HG02678 (cell line): Measurements from ENCODE around the gene KXD1.
"Not testable (repeated sequence)": the region's sequence is repeated elsewhere in the genome, so short reads cannot be mapped to it uniquely, and the experiment has no call there.

ENCODE experiments used
- ATAC-seq: cut with Tn5 transposase; IDR thresholded peaks from one replicate; pipeline ENCODE4 v1.9.1; 2021; ENCODE audit warnings: mild to moderate bottlenecking, moderate library complexity; ENCODE audit not compliant: unreplicated experiment

The KXD1 gene

DNA sequence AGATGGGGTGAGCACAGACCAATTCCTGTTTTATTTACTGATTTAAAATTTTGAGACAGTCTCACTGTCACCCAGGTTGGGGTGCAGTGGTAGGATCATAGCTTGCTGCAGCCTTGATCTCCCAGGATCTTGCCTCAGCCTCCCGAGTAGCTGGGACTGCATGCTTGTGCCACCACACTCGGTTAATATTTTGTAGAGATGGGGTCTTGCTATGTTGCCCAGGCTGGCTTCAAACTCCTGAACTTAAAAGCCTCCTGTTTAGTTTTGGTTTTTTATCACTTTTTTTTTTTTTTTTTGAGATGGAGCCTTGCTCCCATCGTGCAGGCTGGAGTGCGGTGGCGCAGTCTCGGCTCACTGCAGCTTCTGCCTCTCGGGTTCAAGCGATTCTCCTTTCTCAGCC is 18.7 kb downstream of the KXD1 start:
- no peak for ATAC-seq

DNA sequence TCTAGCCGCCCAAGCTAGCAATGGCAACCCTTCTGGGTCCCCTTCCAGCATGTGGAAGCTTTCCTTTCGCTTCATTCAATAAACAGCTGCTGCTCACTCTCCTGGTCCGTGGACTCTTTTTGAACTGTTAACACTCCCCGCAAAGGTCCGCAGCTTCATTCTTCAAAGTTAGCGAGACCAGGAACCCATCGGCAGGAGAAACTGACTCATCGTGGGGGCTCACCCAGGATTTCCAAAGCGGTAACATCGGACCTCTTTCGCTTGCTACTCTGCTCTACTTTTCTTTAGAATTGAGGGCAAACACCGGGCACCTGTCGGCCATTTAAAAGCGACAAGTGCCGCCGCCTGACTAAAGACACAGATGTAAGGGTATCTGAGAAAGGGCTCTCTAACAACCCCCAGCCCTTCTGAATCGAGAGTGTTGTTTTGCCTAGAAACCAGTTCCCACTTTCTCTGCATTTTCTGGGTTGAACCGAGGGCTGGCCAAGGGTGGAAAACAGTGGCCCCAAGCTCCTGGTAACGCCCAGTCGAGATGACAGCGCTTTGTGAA is 19.8 kb downstream of the KXD1 start:
- no peak for ATAC-seq

DNA sequence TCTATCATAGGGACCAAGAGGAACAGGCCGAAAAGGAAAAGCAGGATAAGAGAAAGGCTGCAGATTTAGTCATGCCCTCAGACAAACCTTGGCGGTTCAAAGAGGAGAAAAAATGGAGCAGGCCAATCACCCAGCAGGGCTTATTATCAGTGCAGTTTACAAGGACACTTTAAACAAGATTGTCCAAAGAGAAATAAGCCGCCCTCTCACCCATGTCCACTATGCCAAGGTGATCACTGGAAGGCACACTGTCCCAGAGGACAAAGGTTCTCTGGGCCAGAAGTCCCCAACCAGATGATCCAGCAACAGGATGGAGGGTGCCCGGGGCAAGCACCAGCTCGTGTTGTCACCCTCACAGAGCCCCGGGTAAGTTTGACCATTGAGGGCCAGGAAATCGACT is 22.6 kb downstream of the KXD1 start:
- no peak for ATAC-seq

DNA sequence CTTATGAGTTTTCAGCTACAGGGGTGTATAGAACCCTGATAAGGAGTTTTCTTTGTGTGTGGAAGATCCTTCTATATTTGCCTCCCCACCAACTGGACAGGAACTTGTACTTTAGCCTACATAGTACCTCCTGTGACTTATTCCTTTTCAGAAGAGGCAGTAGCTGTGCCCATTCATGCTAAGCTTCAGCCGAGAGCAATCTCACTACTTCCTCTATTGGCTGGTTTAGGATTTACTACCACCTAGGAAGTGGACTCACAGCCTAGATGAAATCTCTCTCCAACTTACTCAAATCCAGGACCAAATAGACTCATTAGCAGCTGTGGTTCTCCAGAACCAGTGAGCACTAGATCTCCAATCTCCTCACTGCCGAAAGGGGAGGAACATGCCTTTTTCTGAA is 28.6 kb downstream of the KXD1 start:
- no peak for ATAC-seq

DNA sequence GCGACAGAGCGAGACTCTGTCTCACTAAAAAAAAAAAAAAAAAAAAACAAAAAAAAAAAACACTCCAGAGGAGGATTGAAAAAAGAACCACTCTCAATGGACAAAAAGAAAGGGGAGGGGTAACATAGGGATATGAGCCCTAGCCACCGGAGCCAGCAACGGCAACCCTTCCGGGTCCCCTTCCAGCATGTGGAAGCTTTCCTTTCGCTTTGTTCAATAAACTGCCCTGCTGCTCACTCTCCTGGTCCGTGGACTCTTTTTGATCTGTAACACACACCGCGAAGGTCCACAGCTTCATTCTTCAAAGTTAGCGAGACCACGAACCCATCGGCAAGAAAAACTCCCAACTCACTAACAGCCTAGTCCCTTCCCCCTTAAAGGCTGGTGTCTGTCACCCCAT is 29.9 kb downstream of the KXD1 start:
- no peak for ATAC-seq

DNA sequence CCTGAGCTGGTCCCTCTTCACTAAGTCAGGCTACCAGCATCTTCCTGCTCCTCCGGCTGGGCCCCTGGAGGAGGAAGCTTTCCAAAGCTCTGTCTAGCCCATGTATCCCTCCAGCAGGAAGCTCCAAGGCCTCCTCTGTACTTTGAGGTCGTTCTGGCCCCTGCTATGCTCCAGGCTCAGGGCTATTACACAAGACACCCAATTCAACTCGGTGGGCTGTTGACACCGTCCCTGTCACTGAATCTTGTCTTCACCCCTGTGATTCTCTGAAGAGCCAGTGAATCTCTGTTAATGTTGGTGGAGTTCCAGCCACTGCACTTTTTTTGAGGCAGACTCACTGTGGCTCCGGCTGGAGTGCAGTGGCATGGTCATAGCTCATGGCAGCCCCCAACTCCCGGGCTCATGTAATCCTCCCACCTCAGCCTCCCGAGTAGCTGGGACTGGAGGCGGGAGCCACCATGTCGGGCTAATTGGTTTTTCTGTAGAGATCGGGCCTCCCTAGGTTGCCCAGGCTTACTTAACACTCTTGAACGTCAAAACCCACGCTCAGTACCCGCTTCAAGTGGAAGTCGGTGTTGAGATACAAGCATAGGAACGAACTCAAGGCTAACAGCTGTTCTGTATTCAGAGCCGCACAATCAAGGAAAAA is 30.4 kb downstream of the KXD1 start:
- no peak for ATAC-seq

DNA sequence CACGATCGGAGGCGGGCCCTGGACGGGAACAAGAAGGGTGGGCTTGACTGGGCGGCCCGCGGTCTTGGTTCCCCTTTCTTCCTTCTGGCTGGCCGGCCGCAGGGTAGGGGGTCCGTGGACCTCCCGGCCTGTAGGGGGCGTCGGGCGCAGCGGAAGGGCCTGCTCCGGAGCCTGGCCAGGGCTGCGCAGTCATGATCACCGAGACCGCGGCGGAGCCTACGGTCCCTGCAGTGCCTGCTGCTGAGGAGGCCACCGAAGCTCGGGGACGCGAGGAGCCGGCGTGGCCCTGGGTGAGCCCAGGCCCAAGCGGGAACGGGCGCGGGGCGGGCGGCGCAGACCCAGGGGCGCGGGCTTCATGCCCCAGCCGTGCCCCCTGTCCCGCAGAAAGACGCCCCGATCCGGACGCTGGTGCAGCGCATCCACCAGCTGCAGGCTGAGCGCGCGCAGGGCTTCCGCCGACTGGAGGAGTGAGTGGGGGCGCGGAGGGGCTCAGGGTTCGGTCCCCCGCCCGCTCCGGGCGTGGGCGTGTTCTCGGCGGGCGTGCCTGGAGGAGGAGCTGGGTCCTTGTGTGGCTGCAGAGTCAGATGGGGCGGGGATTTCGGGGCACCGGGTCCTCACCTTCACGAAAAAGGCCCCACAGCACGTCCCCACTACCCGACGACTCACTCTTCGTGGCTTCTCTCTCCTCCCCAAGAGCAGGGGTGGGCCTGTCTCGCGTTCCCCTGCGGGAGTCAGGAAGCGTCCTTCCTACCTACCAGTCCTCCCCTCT is 31.1 kb downstream of the KXD1 start, which contains the start of gene REX1BD:
Gene REX1BD (plus strand): TSS at position 188 of the 769 bp plus-strand sequence. CDS start 4 bp downstream, at position 192.
- peak; percentile 82 for ATAC-seq

DNA sequence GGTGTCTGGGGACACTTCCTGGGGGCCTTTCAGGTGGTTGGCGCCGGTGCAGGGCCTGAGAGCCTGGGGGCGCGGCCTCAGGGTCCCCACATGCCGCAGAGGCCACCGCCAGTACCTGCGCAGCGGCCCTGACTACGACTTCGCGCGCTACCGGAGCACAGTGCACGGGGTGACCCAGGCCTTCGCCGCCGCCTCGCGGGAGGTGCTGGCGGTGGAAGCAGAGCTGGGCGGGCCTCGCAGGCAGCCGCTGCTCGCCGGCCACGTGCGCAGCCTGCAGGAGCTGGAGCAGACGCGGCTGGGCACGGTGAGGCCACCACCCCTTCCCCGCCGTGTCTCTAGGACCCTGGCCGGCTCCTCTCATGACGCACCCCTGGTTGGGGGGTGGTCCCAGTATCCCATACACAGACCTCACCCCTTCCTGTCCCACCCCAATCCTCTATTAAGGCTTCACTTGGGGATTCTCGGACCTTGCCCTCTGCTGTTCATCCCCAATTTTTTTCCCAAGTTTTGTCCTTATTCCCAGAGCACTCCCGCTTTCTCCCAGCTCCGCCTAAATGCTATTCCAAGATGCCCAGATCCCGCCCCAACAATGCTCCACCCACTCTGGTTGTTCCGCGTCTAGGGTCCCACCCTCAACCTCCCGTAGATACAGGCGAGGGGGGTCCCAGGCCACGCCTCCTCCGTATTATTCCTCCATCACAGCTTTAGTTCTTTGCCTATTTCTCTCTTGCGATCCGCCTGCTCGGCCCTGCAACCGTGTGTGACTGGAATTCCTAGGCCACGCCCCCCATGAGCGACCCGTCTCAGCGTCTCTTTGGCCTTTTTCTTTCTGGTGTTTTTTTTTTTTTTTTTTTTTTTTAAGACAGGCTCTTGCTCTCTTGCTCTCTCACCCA is 32.0 kb downstream of the KXD1 start:
- ATAC-seq = peak; percentile 28

DNA sequence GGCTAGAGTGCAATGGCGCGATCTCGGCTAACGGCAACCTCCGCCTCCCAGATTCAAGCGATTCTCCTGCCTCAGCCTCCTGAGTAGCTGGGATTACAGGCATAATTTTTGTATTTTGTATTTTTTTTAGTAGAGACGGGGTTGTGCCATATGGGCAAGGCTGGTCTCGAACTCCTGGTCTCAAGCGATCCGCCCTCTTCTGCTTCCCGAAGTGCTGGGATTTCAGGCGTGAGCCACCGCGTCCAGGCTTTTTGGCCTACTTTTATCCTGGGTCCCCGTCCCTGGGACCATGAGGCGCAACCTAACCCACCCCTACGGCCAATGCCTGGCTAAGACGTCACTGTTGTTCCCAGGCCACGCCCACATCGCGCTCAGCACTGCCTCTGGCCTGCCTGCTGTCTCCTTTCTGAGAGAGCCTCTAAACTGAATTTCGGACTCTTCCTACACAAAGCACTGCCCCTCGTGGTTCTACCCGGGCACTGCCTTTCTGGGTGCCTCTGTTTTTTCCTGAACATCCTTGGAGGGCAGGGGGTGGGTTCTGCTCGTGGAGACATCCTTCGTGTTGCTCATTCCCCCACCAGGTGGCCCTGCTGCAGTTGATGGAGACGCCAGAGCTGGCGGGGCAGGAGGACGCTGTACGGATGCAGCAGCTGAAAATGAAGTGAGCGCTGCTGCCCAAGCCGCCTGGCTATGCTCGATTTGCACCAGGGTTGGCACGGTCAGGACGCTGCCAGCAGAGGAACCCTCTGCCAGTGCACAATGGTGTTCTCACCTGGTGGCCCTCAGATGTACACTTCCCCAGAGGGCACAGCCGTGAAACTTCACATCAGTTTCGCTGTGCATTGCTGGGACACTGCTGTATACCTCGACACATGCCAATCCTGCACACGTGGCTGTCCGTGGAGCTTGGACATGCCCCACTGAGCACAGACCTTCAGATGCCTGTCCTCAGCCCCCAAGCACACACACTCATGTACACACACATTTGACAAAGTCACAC is 32.9 kb downstream of the KXD1 start:
- no peak for ATAC-seq

DNA sequence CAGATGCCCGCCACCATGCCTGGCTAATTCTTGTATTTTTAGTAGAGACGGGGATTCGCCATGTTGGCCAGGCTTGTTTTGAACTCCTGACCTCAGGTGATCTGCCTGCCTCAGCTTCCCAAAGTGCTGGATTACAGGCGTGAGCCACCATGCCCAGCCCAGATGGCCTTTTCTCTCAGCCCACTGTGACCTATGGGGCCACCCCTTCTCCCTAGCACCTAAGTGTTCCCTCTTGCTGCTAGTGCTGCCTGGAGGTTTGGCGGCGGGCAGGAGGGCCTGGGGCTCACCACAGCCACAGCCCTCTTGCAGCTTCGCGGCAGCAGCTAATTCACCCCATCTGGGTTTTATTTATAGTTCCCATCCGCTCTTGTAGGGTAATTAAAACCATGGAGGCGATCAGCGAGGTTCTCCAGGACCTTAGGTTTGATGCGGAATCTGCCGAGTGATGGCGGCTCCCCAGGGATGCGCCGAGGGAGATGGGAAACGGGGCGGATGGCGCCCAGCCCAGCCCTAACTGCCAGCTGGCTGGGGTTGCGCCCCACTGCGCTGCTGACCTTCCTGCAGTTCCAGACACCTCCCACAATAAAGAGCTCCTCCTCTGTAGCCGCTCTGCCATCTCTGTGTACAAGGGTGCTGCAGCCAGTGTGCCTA is 34.2 kb downstream of the KXD1 start:
- ATAC-seq = no peak

DNA sequence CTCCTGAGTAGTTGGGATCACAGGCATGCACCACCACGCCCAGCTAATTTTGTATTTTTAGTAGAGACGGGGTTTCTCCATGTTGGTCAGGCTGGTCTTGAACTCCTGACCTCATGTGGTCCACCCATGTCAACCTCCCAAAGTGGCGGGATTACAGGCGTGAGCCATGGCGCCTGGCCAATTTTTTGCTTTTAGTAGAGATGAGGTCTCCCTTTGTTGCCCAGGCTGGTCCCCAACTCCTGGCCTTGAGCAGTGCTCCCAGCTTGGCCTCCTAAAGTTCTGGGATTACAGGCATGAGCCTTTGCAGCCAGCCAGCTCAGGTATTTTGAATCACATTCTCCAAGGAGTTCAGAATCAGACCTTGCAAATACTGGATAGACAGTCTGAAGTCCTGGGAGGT is 35.1 kb downstream of the KXD1 start:
- not testable (repeated sequence) for ATAC-seq

DNA sequence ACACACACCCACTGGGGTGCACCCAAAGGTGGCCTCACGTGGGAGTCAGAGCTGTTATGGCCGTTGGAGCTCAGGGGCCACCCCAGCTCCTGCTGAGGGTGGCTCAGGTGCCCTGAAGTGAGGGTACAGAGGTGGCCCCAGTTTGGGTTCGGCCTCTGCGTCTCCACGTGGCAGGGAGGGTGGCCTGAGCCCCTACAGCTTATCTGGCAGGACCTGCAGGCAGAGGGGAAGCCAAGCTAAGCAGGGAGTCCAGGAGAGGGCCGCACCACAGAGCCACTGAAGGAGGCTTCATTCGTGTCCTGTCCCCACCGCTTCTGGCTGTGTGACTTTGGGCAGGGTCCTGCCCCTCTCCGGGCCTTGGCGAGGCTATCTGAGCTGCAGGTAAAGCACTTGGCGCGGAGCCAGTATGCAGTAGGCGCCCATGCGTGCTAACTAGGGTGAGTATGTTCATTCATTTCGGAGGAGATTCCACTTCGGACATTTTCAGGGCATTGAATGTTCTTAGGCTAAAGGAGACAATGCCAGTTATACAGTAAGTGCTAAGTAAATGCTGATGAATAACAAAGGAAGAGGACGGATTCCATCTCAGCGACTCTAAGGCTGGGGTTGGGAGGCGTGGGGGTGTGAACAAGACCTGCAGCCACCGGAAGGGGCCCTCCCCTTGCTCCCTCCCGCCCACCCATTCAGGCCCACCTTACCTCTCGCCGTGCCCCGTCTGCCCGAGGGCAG is 35.9 kb downstream of the KXD1 start:
- ATAC-seq = no peak

DNA sequence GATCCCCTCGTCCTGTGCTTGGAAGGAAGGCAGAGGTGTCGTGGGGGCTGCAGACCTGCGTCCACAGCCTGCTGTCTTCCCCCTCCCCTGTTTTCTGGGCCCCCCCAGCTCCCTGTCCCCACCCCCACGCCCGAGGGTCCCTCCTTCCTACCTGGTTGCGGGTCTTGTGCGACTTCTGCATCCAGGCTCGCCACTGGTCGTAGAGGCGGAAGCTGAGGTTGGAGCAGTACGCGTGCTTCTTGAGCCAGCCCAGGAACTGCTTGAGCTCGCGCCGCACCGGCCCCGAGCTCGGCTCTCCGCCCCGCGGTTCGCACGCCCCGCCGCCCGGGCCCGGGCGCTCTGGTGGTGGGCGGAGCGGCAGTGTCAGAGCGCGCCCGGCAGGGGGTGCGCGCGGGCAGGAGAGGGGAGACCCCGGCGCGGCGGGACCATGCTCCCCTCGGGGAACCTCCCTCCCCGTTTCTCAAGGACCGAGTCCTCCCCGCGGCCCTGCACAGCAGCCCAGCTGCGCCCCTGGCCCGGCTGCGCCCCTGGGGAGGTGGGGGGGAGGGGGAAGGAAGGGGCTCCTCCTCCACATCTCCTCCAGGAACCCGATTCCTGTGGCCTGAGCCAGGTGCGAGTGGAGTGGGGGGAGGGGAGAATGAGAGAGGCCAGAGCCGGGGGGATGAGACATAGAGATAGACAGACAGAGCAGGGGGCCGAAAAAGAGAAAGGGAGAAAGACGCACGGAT is 36.6 kb downstream of the KXD1 start:
- ATAC-seq = peak; percentile 62

DNA sequence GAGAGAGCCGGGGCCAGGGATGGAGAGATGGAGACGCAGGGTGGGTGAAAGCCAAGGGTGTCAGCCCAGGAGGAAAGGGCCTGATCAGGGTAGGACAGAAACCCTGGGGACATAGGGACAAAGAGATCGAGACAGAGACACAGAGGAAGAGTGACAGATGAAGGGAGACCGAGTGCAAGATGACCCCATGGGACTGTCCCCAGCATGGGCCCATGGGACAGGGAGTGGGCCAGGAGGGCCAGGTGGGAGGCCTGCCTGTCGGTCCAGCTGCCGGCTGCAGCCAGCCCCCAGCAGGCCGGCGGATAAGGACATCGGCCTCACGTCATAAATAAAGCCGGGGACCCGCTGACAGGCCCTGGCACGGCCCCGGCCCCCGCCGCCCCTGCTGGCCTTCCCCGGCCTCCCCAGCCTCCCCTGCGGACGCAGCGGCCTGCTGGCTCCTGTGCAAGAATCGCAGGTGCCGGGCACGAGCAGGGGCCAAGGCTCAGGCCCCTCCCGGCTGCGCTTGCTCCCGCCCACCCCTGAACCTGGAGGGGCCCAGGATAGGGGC is 37.2 kb downstream of the KXD1 start:
- no peak for ATAC-seq

DNA sequence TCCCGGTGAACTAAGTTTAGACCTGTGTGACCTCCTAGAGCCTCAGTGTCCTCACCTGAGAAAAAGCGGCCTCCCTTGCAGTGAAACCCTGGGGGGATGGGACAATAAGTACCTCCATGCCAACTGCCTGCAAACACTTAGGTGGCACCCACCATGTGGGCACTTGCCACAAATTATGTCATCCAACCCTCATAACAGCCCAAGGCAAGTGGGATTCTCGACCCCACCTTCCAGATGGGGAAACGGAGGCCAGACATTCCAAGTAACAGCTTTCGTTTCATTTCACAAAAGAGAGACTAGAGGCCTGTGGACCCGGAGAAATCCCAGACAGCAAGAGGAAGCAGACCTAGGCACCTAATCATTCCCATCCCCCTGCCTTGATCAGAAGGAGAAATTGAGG is 37.8 kb downstream of the KXD1 start:
- no peak for ATAC-seq

DNA sequence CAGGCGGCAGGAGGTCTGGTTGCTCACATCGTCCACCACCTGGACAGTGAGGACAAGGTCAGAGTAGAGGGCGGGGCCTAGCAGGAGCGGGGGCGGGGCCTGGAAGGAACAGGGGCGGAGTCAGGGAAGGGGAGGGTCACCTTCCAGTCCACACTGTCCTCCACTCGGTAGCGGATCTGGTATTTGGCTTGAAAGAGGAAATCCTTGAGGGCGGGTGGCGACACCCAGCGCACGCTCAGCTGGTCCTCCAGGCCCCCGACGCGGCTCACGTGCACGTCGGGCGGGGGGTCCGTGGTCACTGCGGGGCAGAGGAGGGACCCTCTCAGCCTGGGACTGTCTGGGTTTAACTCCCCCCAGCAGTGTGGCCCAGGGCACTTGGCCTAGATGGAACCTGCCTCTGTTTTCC is 39.1 kb downstream of the KXD1 start:
- ATAC-seq = no peak

DNA sequence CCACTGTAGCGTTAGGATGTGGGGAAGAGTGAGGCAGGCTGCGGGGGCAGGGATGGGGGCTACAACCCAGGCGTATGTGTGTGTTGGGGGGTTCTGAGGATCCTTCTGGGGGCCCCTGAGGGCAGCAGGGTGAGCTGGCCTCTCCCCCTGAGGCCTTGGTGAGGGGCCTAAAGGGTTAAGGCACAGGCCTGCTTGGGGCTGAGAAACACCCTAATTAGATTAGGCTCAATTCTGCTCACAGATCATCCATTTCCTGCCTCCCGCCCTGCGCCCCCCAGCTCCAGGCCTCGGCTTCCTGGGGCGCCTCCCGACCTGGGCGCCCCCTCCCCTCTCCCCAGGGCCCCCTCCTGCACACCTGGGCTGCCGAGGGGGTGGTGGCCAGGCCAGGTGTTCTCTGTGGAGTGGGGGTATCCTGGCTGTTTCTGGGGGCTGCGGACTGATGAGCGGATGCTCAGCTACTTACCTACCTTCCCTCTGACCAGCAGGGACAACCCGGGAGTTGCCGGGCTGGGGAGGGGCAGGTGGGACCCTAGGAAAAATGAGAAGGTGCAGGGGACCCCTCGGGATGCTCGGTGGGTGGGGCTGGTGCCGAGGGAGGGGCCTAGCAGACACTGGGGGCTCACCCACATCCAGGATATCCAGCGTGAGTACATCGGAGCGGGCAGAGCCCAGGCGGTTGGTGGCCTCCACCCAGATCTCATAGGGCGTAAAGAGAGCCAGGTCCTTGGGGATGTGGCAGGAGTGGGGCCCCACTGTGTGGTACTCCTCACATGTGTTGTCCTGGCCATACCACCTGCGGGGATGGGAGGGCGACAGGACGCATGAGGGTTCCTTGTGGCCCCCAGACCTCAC is 40.4 kb downstream of the KXD1 start:
- ATAC-seq = no peak
